Measurements from ENCODE around the gene SNRPA1.

- TF ChIP-seq, protein P1, sequence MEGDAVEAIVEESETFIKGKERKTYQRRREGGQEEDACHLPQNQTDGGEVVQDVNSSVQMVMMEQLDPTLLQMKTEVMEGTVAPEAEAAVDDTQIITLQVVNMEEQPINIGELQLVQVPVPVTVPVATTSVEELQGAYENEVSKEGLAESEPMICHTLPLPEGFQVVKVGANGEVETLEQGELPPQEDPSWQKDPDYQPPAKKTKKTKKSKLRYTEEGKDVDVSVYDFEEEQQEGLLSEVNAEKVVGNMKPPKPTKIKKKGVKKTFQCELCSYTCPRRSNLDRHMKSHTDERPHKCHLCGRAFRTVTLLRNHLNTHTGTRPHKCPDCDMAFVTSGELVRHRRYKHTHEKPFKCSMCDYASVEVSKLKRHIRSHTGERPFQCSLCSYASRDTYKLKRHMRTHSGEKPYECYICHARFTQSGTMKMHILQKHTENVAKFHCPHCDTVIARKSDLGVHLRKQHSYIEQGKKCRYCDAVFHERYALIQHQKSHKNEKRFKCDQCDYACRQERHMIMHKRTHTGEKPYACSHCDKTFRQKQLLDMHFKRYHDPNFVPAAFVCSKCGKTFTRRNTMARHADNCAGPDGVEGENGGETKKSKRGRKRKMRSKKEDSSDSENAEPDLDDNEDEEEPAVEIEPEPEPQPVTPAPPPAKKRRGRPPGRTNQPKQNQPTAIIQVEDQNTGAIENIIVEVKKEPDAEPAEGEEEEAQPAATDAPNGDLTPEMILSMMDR (conservative IDR thresholded peaks at IDR 0.05 in 1 of 2, IDR thresholded peaks at IDR 0.05 in 1 of 2; ENCODE audit: extremely low read depth in 1 of 2, insufficient read depth in 1 of 2, low read depth in 1 of 2, low read length in 2 of 2), result no peak
- no peak for TF ChIP-seq EZH2 (IDR thresholded peaks at IDR 0.05; ENCODE audit: borderline replicate concordance, low read length)
These were observed 27.1 kb upstream of the SNRPA1 start for GRCh38 chr15:101322016-101322695.

Data from mammary epithelial cell (primary cell).